ENCODE measurements around the gene TUBA4B.

DNA sequence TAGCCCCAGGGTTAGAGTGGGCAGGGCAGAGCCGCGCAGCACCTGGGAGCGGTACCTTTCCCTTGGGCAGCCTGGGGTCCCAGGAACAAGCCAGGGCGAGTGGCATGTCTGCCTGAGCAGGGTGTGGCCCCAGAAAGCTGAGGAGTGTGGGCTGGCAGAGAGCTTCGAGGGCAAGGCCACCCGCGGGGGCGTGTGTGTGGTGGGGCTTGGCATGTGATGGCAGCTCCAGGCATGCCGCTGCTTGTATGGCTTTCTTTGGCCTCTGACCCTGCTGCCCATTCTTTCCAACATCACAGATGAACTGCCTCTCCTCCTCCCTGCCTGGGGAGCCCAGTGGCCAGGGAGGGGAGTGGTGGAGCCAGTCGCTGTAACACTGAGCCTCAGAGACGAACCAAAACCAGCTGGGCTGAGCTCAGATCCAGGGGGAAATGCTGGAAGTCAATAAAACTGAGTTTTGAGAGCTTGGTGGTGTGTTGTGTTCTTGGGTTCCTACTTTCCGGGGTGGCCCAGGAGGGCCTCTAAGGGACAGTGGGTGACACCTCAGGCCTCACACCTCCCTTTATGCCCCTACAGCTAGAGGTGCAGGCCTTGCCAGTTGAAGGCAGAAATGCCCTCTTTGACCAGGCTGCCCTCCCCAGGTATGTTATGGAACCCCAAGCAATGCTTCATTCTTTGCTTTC lies 33.5 kb downstream of the TUBA4B start:
- TF ChIP-seq, protein P1, sequence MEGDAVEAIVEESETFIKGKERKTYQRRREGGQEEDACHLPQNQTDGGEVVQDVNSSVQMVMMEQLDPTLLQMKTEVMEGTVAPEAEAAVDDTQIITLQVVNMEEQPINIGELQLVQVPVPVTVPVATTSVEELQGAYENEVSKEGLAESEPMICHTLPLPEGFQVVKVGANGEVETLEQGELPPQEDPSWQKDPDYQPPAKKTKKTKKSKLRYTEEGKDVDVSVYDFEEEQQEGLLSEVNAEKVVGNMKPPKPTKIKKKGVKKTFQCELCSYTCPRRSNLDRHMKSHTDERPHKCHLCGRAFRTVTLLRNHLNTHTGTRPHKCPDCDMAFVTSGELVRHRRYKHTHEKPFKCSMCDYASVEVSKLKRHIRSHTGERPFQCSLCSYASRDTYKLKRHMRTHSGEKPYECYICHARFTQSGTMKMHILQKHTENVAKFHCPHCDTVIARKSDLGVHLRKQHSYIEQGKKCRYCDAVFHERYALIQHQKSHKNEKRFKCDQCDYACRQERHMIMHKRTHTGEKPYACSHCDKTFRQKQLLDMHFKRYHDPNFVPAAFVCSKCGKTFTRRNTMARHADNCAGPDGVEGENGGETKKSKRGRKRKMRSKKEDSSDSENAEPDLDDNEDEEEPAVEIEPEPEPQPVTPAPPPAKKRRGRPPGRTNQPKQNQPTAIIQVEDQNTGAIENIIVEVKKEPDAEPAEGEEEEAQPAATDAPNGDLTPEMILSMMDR (IDR thresholded peaks at IDR 0.05): no peak
- TF ChIP-seq POLR2AphosphoS5 (IDR thresholded peaks at IDR 0.05; ENCODE audit: low read depth, low read length): no peak
- TF ChIP-seq, protein P2, sequence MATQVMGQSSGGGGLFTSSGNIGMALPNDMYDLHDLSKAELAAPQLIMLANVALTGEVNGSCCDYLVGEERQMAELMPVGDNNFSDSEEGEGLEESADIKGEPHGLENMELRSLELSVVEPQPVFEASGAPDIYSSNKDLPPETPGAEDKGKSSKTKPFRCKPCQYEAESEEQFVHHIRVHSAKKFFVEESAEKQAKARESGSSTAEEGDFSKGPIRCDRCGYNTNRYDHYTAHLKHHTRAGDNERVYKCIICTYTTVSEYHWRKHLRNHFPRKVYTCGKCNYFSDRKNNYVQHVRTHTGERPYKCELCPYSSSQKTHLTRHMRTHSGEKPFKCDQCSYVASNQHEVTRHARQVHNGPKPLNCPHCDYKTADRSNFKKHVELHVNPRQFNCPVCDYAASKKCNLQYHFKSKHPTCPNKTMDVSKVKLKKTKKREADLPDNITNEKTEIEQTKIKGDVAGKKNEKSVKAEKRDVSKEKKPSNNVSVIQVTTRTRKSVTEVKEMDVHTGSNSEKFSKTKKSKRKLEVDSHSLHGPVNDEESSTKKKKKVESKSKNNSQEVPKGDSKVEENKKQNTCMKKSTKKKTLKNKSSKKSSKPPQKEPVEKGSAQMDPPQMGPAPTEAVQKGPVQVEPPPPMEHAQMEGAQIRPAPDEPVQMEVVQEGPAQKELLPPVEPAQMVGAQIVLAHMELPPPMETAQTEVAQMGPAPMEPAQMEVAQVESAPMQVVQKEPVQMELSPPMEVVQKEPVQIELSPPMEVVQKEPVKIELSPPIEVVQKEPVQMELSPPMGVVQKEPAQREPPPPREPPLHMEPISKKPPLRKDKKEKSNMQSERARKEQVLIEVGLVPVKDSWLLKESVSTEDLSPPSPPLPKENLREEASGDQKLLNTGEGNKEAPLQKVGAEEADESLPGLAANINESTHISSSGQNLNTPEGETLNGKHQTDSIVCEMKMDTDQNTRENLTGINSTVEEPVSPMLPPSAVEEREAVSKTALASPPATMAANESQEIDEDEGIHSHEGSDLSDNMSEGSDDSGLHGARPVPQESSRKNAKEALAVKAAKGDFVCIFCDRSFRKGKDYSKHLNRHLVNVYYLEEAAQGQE (IDR thresholded peaks at IDR 0.05; ENCODE audit: insufficient read depth in 1 of 2, low read depth in 2 of 2, low read length in 1 of 2): no peak
- TF ChIP-seq SIN3A (IDR thresholded peaks at IDR 0.05; ENCODE audit: borderline replicate concordance, insufficient read depth, low read depth, low read length): no peak
- TF ChIP-seq TCF7L2 (IDR thresholded peaks at IDR 0.05; ENCODE audit: low read depth, low read length): no peak

Measured in Panc1 (cell line).